DOHH2 (cell line): Measurements from ENCODE around the gene CNGA3.

Source experiments
- H3F3A ChIP-seq: fragments of 200-600 bp; sonication (generic), shearing (Covaris generic); 2 replicates; pipeline ENCODE4 v1.6.0; 2016; ENCODE audit warnings: antibody characterized with exemption, mild to moderate bottlenecking; ENCODE audit not compliant: control insufficient read depth, insufficient read depth
- H3K27ac ChIP-seq: fragments of 200-600 bp; sonication (generic); 2 replicates; pipeline ENCODE4 v1.5.1; 2014; ENCODE audit warnings: low read depth, mild to moderate bottlenecking, low read length, moderate library complexity
- H3K27me3 ChIP-seq: fragments of 200-600 bp; sonication (generic); 2 replicates; pipeline ENCODE4 v1.6.1; 2014; ENCODE audit warnings: mild to moderate bottlenecking, low read length, mixed read lengths; ENCODE audit not compliant: control insufficient read depth
- H3K36me3 ChIP-seq: fragments of 200-600 bp; sonication (generic); 2 replicates; pipeline ENCODE4 v1.6.1; 2014; ENCODE audit warnings: mild to moderate bottlenecking, low read length, moderate library complexity, mixed read lengths; ENCODE audit not compliant: control insufficient read depth
- H3K4me1 ChIP-seq: fragments of 200-600 bp; sonication (generic); 2 replicates; pipeline ENCODE4 v1.6.1; 2014; ENCODE audit warnings: mild to moderate bottlenecking, low read length, mixed read lengths; ENCODE audit not compliant: control insufficient read depth
- H3K4me2 ChIP-seq: fragments of 200-600 bp; sonication (generic); 2 replicates; pipeline ENCODE4 v1.6.0; 2014; ENCODE audit warnings: mild to moderate bottlenecking, low read length, moderate library complexity
- H3K4me3 ChIP-seq: fragments of 200-600 bp; sonication (generic); 2 replicates; pipeline ENCODE4 v1.5.1; 2014; ENCODE audit warnings: mild to moderate bottlenecking, low read length, mixed read lengths
- H3K79me2 ChIP-seq: fragments of 200-600 bp; sonication (generic); 2 replicates; pipeline ENCODE4 v1.6.1; 2014; ENCODE audit warnings: mild to moderate bottlenecking, low read length, mixed read lengths; ENCODE audit not compliant: control insufficient read depth
- H3K9me2 ChIP-seq: fragments of 200-600 bp; sonication (generic); replicated peaks from 2 replicates; pipeline ENCODE4 v1.6.1; 2014; ENCODE audit warnings: mild to moderate bottlenecking, low read length, mixed read lengths; ENCODE audit not compliant: control insufficient read depth
- H3K9me3 ChIP-seq: fragments of 200-600 bp; sonication (generic); 2 replicates; pipeline ENCODE4 v1.6.1; 2014; ENCODE audit warnings: antibody characterized with exemption, low read length, mixed read lengths; ENCODE audit not compliant: control insufficient read depth, insufficient read depth
- H4K20me1 ChIP-seq: fragments of 200-600 bp; sonication (generic); 2 replicates; pipeline ENCODE4 v1.6.0; 2014; ENCODE audit warnings: low read depth, mild to moderate bottlenecking, antibody characterized with exemption, low read length, moderate library complexity; ENCODE audit not compliant: control insufficient read depth, insufficient read depth
- EZH2phosphoT487 ChIP-seq: fragments of 200-600 bp; sonication (generic); IDR thresholded peaks from 2 replicates; pipeline ENCODE4 v1.6.1; 2017; ENCODE audit warnings: borderline replicate concordance, mild to moderate bottlenecking, antibody characterized with exemption, low read length, moderate library complexity, mixed read lengths
- TF ChIP-seq, protein P1 (sequence below): fragments of 200-600 bp; sonication (generic); IDR thresholded peaks from one replicate; pipeline ENCODE4 v1.5.1; 2014; ENCODE audit warnings: antibody characterized with exemption, mild to moderate bottlenecking, low read depth, low read length; ENCODE audit not compliant: poor library complexity, severe bottlenecking

Gene CNGA3

DNA sequence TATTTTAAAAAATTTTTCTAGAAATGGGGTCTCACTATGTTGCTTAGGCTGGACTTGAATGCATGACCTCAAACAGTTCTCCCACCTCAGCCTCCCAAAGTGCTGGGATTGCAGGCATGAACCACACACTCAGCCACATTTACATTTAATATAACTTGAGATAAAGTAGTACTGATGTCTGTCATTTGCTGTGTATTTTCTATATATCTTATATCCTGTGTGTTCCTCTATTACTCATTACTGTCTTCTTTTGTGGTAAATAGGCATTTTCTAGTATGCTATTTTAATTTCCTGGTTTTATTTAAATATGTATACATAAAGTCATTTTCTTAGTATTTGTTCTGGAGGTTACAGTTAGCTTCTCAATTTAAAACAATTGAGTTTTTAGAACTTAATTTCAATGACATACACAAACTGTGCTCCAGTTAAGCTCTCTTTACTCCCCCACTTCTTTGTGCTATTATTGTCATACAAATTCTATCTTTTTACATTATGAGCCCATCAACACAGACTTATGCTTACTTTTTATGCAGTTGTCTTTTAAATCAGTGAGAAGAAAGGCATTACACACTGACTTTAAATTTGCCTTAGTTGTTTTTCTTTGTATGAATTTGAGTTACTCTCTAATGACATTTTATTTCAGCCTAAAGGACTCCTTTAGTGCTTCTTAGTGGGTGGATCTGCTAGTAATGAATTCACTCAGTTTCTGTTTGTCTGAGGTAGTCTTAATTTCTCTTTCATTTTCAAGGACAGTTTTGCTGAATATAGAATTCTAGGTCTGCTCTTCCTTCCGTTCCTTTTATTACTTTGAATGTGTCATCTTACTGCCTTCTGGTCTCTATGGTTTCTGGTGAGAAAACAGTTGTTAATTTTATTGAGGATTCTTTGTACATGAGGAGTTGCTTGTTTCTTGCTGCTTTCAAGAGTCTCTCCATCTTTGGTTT, 92.2 kb downstream of the CNGA3 start:
- H4K20me1 ChIP-seq = no peaks in the 10 kb centered on the region
- peaks cover 19% of the 10 kb centered on the region for H3K27me3 ChIP-seq
- no peak overlapping the region for H3K27ac ChIP-seq
- H3K9me2 ChIP-seq = no peaks in the 10 kb centered on the region
- no peak overlapping the region for H3K4me2 ChIP-seq
- peaks cover under 1% of the 10 kb centered on the region; the same call in 1 of the 2 replicates for H3K9me3 ChIP-seq
- no peaks in the 10 kb centered on the region for H3F3A ChIP-seq
- TF ChIP-seq EZH2phosphoT487 = no peak
- TF ChIP-seq, protein P1, sequence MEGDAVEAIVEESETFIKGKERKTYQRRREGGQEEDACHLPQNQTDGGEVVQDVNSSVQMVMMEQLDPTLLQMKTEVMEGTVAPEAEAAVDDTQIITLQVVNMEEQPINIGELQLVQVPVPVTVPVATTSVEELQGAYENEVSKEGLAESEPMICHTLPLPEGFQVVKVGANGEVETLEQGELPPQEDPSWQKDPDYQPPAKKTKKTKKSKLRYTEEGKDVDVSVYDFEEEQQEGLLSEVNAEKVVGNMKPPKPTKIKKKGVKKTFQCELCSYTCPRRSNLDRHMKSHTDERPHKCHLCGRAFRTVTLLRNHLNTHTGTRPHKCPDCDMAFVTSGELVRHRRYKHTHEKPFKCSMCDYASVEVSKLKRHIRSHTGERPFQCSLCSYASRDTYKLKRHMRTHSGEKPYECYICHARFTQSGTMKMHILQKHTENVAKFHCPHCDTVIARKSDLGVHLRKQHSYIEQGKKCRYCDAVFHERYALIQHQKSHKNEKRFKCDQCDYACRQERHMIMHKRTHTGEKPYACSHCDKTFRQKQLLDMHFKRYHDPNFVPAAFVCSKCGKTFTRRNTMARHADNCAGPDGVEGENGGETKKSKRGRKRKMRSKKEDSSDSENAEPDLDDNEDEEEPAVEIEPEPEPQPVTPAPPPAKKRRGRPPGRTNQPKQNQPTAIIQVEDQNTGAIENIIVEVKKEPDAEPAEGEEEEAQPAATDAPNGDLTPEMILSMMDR = no peak
- no peaks in the 10 kb centered on the region for H3K4me1 ChIP-seq
- H3K79me2 ChIP-seq = no peaks in the 10 kb centered on the region
- H3K4me3 ChIP-seq = no peak overlapping the region
- H3K36me3 ChIP-seq = no peaks in the 10 kb centered on the region

DNA sequence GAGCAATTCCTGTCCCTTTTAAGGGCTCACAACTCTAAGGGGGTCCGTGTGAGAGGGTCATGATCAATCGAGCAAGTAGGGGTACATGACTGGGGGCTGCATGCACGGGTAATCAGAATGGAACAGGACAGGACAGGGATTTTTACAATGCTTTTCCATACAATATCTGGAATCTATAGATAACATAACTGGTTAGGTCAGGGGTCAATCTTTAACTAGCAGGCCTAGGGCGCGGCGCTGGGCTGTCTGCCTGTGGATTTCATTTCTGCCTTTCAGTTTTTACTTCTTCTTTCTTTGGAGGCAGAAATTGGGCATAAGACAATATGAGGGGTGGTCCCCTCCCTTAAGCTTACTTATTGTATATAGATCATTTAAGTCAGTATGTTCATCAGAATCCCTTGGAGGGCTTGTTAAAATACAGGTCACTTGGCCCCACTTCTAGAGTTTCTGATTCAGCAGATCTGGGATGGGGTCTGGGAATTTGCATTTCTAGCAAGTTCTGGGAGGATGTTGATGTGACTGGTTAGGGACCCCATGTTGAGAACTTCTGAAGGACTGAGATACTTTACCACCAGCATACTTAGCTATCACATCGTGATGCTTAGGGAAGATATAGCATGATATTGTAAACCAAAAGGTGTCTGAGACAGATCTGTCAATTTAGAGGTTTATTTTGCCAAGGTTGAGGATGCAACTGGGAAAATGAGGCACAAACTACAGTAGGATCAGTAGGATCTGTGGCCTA, 95.6 kb downstream of the CNGA3 start:
- H3F3A ChIP-seq = no peaks in the 10 kb centered on the region
- H3K9me3 ChIP-seq = no peaks in the 10 kb centered on the region
- peaks cover 18% of the 10 kb centered on the region for H3K79me2 ChIP-seq
- peaks cover 17% of the 10 kb centered on the region for H3K4me1 ChIP-seq
- H3K4me3 ChIP-seq = no peak overlapping the region
- H3K27me3 ChIP-seq = peaks cover 19% of the 10 kb centered on the region
- H3K27ac ChIP-seq = no peak overlapping the region
- no peak overlapping the region for H3K4me2 ChIP-seq
- no peak for TF ChIP-seq EZH2phosphoT487
- TF ChIP-seq, protein P1 = no peak
- H3K9me2 ChIP-seq = no peaks in the 10 kb centered on the region
- no peaks in the 10 kb centered on the region for H4K20me1 ChIP-seq
- H3K36me3 ChIP-seq = no peaks in the 10 kb centered on the region

DNA sequence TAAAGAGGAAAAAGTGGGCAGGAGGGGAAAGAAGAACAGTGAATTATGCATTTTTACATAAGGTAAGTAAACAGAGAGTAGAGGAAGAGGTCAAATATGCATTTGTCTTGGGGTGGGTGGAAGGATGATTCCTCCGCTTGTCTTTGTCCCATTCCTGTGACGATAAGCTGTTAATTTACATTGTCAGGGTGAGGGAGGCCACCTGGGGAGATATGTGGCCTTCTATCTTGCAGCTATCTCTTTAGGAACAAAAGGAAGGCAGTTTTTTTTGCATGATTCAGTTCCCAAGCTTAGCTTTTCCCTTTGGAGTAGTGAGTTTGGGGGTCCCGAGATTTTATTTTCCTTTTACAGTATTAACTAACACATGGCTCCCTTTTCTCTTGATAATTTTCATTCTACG, 96.2 kb downstream of the CNGA3 start:
- Histone ChIP-seq H3K4me3 (no peak overlapping the region), H3K36me3 (no peaks in the 10 kb centered on the region), H3K79me2 (peaks cover 24% of the 10 kb centered on the region), H3F3A (0 out of 2 replicates have a peak, but pooled peaks cover 2% of the 10 kb centered on the region), H3K27me3 (peaks cover 19% of the 10 kb centered on the region), H3K4me2 (no peak overlapping the region), H3K9me3 (no peaks in the 10 kb centered on the region), H3K9me2 (no peaks in the 10 kb centered on the region), H4K20me1 (no peaks in the 10 kb centered on the region), H3K27ac (no peak overlapping the region), H3K4me1 (peaks cover 17% of the 10 kb centered on the region)
- TF ChIP-seq, protein P1 = no peak
- no peak for TF ChIP-seq EZH2phosphoT487
